Activated CD4-positive, alpha-beta T cell treated with anti-CD3 and anti-CD28 coated beads, Interleukin-2, amount 10 ng/mL, durations not matched to agents 24 days and 14 days (primary cell): ENCODE measurements around the gene SLCO3A1. TPM values are rescaled to one million over a fixed set of nuclear protein-coding genes. Genes with fewer than 3 reads are reported as not detected.

Source experiments
- DNase-seq: peaks from one replicate; pipeline ENCODE4 v3.0.0; 2022
- H3K27ac Mint-ChIP-seq: one replicate; pipeline ENCODE4 v1.8.0; 2022; ENCODE audit warnings: mild to moderate bottlenecking, mixed read lengths
- H3K27me3 Mint-ChIP-seq: one replicate; pipeline ENCODE4 v1.8.0; 2022; ENCODE audit warnings: mixed read lengths
- H3K36me3 Mint-ChIP-seq: one replicate; pipeline ENCODE4 v1.8.0; 2022; ENCODE audit warnings: low read depth, mild to moderate bottlenecking, mixed read lengths
- H3K4me1 Mint-ChIP-seq: one replicate; pipeline ENCODE4 v1.8.0; 2021; ENCODE audit warnings: mixed read lengths
- H3K4me3 Mint-ChIP-seq: one replicate; pipeline ENCODE4 v1.8.0; 2022; ENCODE audit warnings: mild to moderate bottlenecking, moderate library complexity, mixed read lengths
- H3K9me3 Mint-ChIP-seq: one replicate; pipeline ENCODE4 v1.8.0; 2021; ENCODE audit warnings: mixed read lengths
- intact Hi-C: fragments of 100-400 bp; cut with micrococcal nuclease; formaldehyde crosslinking; loops from one replicate; pipeline ENCODE4 v1.15.1; 2023
- total RNA-seq: library from RNA; stranded (reverse); gene quantifications from 2 replicates; pipeline ENCODE4 v1.2.3, GENCODE V29; 2022

SLCO3A1 gene
- total RNA-seq, 1 donor from 2014 or later = 16.3 TPM

- Mint-ChIP-seq H3K27me3 (no peaks in the 10 kb centered on the region), H3K9me3 (no peaks in the 10 kb centered on the region), H3K4me3 (no peak overlapping the region), H3K36me3 (no peaks in the 10 kb centered on the region), H3K4me1 (peaks cover 31% of the 10 kb centered on the region), H3K27ac (no peak overlapping the region)
- DNase-seq = no peak
- intact Hi-C loops = loop anchor here (5.0 kb wide), 2 partner anchors 53 to 157 kb away; no protein-coding TSS in a partner anchor
These were observed 160.9 kb downstream of the SLCO3A1 start for GRCh38 chr15:92014281-92015030.

- H3K27ac Mint-ChIP-seq = no peak overlapping the region
- H3K27me3 Mint-ChIP-seq = no peaks in the 10 kb centered on the region
- H3K4me1 Mint-ChIP-seq = peaks cover 12% of the 10 kb centered on the region
- H3K36me3 Mint-ChIP-seq = no peaks in the 10 kb centered on the region
- H3K9me3 Mint-ChIP-seq = no peaks in the 10 kb centered on the region
- no peak for DNase-seq
- no peak overlapping the region for H3K4me3 Mint-ChIP-seq
- intact Hi-C loops = no loop called here
These were observed 164.5 kb downstream of the SLCO3A1 start for GRCh38 chr15:92017882-92018534.

GRCh38 chr15:92018535-92019239 lies 165.2 kb downstream of the SLCO3A1 start:
- no peak for DNase-seq
- H3K27ac Mint-ChIP-seq = no peak overlapping the region
- H3K36me3 Mint-ChIP-seq = no peaks in the 10 kb centered on the region
- intact Hi-C loops = no loop called here
- H3K4me3 Mint-ChIP-seq = no peak overlapping the region
- no peaks in the 10 kb centered on the region for H3K27me3 Mint-ChIP-seq
- H3K4me1 Mint-ChIP-seq = peaks cover 9% of the 10 kb centered on the region
- no peaks in the 10 kb centered on the region for H3K9me3 Mint-ChIP-seq

- intact Hi-C loops = no loop called here
- DNase-seq = no peak
- Mint-ChIP-seq H3K9me3 (no peaks in the 10 kb centered on the region), H3K4me3 (no peak overlapping the region), H3K4me1 (peaks cover 6% of the 10 kb centered on the region), H3K36me3 (no peaks in the 10 kb centered on the region), H3K27me3 (no peaks in the 10 kb centered on the region), H3K27ac (no peak overlapping the region)
These were observed 166.2 kb downstream of the SLCO3A1 start for GRCh38 chr15:92019706-92020105.

GRCh38 chr15:92020207-92020606 lies 166.7 kb downstream of the SLCO3A1 start:
- Mint-ChIP-seq H3K27ac (no peak overlapping the region), H3K4me3 (no peak overlapping the region), H3K9me3 (no peaks in the 10 kb centered on the region), H3K36me3 (no peaks in the 10 kb centered on the region), H3K4me1 (peaks cover 6% of the 10 kb centered on the region), H3K27me3 (no peaks in the 10 kb centered on the region)
- intact Hi-C loops = no loop called here
- no peak for DNase-seq

GRCh38 chr15:92020804-92021203 lies 167.3 kb downstream of the SLCO3A1 start:
- Mint-ChIP-seq H3K4me3 (no peak overlapping the region), H3K4me1 (peaks cover 6% of the 10 kb centered on the region), H3K9me3 (no peaks in the 10 kb centered on the region), H3K27ac (no peak overlapping the region), H3K27me3 (no peaks in the 10 kb centered on the region), H3K36me3 (no peaks in the 10 kb centered on the region)
- intact Hi-C loops = no loop called here
- no peak for DNase-seq

GRCh38 chr15:92021792-92022191 lies 168.3 kb downstream of the SLCO3A1 start:
- H3K9me3 Mint-ChIP-seq = no peaks in the 10 kb centered on the region
- no peak overlapping the region for H3K27ac Mint-ChIP-seq
- no peak overlapping the region for H3K4me3 Mint-ChIP-seq
- DNase-seq = no peak
- H3K27me3 Mint-ChIP-seq = no peaks in the 10 kb centered on the region
- peaks cover 6% of the 10 kb centered on the region for H3K4me1 Mint-ChIP-seq
- no peaks in the 10 kb centered on the region for H3K36me3 Mint-ChIP-seq
- intact Hi-C loops = no loop called here

GRCh38 chr15:92023965-92024364 lies 170.5 kb downstream of the SLCO3A1 start:
- DNase-seq = no peak
- Mint-ChIP-seq H3K9me3 (no peaks in the 10 kb centered on the region), H3K27ac (no peak overlapping the region), H3K4me1 (peaks cover 6% of the 10 kb centered on the region), H3K27me3 (no peaks in the 10 kb centered on the region), H3K36me3 (no peaks in the 10 kb centered on the region), H3K4me3 (no peak overlapping the region)
- intact Hi-C loops = no loop called here

GRCh38 chr15:92025706-92026270 lies 172.3 kb downstream of the SLCO3A1 start:
- intact Hi-C loops = no loop called here
- Mint-ChIP-seq H3K27me3 (no peaks in the 10 kb centered on the region), H3K4me1 (peaks cover 6% of the 10 kb centered on the region), H3K4me3 (no peak overlapping the region), H3K36me3 (no peaks in the 10 kb centered on the region), H3K9me3 (no peaks in the 10 kb centered on the region), H3K27ac (no peak overlapping the region)
- DNase-seq = no peak

- intact Hi-C loops = no loop called here
- no peaks in the 10 kb centered on the region for H3K27me3 Mint-ChIP-seq
- no peaks in the 10 kb centered on the region for H3K9me3 Mint-ChIP-seq
- H3K4me1 Mint-ChIP-seq = peaks cover 5% of the 10 kb centered on the region
- H3K27ac Mint-ChIP-seq = no peak overlapping the region
- DNase-seq = no peak
- no peaks in the 10 kb centered on the region for H3K36me3 Mint-ChIP-seq
- no peak overlapping the region for H3K4me3 Mint-ChIP-seq
These were observed 174.8 kb downstream of the SLCO3A1 start for GRCh38 chr15:92028389-92028724.

GRCh38 chr15:92029767-92030166 lies 176.3 kb downstream of the SLCO3A1 start:
- intact Hi-C loops = no loop called here
- no peak for DNase-seq

GRCh38 chr15:92033314-92033713 lies 179.8 kb downstream of the SLCO3A1 start:
- Mint-ChIP-seq H3K4me1 (peaks cover 5% of the 10 kb centered on the region), H3K27me3 (no peaks in the 10 kb centered on the region), H3K27ac (no peak overlapping the region), H3K36me3 (no peaks in the 10 kb centered on the region), H3K4me3 (no peak overlapping the region), H3K9me3 (no peaks in the 10 kb centered on the region)
- intact Hi-C loops = no loop called here
- DNase-seq = no peak

More at GRCh38 chr15:92029767-92030166, 176.3 kb downstream of the SLCO3A1 start:
- H3K9me3 Mint-ChIP-seq = no peaks in the 10 kb centered on the region
- H3K27ac Mint-ChIP-seq = no peak overlapping the region
- no peaks in the 10 kb centered on the region for H3K36me3 Mint-ChIP-seq
- no peak overlapping the region for H3K4me3 Mint-ChIP-seq
- no peaks in the 10 kb centered on the region for H3K27me3 Mint-ChIP-seq
- peaks cover 5% of the 10 kb centered on the region for H3K4me1 Mint-ChIP-seq

- DNase-seq = no peak
- peaks cover 2% of the 10 kb centered on the region for H3K9me3 Mint-ChIP-seq
- H3K4me3 Mint-ChIP-seq = no peak overlapping the region
- H3K27ac Mint-ChIP-seq = no peak overlapping the region
- no peaks in the 10 kb centered on the region for H3K27me3 Mint-ChIP-seq
- intact Hi-C loops = no loop called here
- no peaks in the 10 kb centered on the region for H3K36me3 Mint-ChIP-seq
- H3K4me1 Mint-ChIP-seq = peaks cover 5% of the 10 kb centered on the region
These were observed 180.2 kb downstream of the SLCO3A1 start for GRCh38 chr15:92033723-92034122.

- Mint-ChIP-seq H3K4me3 (no peak overlapping the region), H3K36me3 (no peaks in the 10 kb centered on the region), H3K27ac (no peak overlapping the region), H3K27me3 (no peaks in the 10 kb centered on the region), H3K9me3 (peaks cover 7% of the 10 kb centered on the region), H3K4me1 (peaks cover 5% of the 10 kb centered on the region)
- no peak for DNase-seq
- intact Hi-C loops = no loop called here
These were observed 180.7 kb downstream of the SLCO3A1 start for GRCh38 chr15:92034227-92034626.
